ENCODE measurements around the gene DAPP1.

The DAPP1 gene

DNA sequence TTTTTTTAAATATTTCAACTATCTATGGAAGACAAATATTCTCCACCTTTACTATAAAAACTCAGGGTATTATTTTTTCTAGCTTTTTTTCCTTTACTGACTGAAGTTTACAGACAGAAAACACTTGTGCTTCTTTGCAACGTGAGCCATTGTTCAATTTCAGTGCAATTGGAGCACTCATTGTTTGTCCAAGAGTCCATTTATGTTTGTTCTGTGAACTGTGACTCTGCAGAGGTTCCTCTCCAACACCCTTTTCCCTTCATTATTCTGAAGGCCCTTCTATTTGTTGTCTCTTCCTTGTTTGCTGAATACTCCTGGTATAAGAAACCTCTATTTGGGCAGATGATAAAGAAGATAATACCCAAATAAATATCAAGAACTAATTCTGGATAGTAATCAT lies 37.4 kb downstream of the DAPP1 start:
- DNase-seq (ENCODE audit: low spot score), result no peak

GRCh38 chr4:99855678-99856077 lies 39.1 kb downstream of the DAPP1 start:
- peak; percentile 49 for DNase-seq (ENCODE audit: low spot score)

GRCh38 chr4:99856166-99856565 lies 39.5 kb downstream of the DAPP1 start:
- DNase-seq (ENCODE audit: low spot score), result no peak

GRCh38 chr4:99857307-99857706 lies 40.7 kb downstream of the DAPP1 start:
- no peak for DNase-seq (ENCODE audit: low spot score)

GRCh38 chr4:99859618-99860017 lies 43.0 kb downstream of the DAPP1 start:
- no peak for DNase-seq (ENCODE audit: low spot score)

DNA sequence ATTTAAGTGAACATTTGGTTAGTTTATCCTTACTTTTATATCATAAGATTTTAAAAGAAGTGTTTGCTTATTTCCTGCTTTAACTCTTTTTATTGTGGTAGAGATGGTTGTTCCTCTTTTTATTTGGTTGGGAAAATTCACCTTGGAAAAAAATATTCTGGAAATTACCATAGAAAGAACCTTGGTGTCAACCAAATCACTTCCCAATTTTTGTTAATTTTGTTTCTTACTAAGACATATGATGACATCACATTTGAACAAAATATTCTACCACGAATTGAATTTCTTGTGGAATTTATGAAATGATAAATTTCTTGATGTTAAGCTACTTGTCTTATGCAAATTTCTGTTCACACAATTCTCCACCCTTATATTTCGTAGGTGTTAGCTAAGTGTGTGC lies 43.9 kb downstream of the DAPP1 start:
- no peak for DNase-seq (ENCODE audit: low spot score)

DNA sequence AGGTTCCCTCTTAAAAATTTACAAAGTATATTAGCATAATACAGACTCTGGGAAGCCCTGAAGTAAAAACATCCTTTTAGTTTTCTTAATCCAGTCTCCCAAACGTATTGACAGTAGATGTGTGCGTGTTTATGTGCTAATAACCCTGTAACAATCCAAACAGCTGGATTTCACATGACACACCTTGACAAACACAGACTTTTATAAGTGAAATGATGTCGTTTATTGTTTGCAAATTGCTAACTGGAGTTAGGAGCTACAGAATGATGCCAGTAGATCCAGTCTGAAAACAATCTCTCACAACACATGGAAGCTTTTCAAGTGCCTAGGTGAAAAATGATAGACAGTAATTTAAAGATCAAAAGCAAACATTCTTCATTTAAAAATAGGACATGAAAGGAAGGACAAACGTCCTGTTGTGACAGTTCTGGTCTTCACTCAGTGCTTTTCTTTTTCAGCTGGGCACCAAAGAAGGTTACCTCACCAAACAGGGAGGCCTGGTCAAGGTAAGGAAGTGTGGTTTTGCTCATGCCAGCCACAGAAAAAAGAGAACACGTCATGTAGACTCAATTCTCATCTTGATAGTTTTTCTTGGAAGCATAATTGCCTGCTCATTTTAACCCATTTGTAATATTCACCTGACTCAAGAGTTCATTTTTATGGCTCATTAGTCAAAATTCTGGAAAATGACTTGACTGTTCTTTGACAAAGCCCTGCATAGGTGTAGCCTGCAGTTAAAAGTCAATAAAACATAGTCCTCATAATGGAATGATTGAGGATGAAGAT lies 44.7 kb downstream of the DAPP1 start:
- no peak for DNase-seq (ENCODE audit: low spot score)

DNA sequence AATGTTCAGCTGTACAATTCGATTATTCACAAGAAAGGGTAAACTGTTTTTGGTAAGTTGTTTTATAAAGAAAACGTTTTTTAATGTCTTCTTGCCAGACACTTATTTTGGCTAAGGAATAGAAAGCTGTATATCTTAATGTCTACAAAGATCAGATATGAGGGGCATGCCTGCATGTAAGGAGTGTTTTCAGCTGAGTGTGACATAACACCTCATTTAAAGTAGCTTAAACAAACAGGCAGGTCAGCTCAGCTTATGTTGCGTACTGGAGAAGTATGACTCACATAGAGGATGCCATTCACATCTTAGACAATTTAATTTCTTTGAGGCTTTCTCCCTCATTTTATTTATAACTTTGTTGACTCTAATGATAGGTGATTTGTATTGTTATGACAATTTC lies 47.2 kb downstream of the DAPP1 start:
- no peak for DNase-seq (ENCODE audit: low spot score)

- DNase-seq (ENCODE audit: low spot score), result no peak
Observed at GRCh38 chr4:99868126-99868596, 51.5 kb downstream of the DAPP1 start.

DNA sequence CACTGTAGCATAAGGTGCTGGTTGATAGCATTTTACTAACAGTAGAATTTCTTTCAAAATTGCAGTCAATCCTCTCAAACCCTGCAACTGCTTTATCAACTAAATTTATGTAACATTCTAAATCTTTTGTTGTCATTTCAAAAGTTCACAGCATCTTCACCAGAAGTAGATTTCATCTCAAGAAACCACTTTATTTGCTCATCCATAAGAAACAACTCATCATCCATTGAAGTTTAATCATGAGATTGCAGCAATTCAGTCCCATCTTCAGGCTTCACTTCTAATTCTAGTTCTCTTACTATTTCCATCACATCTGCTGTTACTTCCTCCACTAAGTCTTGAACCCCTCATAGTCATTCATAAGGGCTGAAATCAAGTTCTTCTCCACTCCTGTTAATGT lies 55.9 kb downstream of the DAPP1 start:
- DNase-seq (ENCODE audit: low spot score), result no peak

DNA sequence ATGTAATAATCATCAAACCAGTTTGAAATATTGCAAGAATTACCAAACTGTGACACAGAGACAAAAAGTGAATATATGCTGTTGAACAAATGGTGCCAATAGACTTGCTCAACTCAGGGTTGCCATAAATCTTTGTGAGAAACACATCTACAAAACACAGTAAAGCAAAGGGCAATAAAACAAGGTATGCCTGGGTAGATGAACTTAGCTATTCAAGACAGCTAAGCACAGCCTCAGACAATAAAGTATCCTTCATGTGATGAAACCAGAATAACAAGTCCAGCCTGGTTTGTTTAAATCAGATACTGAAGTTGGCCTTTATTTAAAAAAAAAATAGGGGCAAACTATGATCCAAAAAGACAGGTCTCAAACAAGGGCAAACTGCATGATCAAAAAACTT lies 58.4 kb downstream of the DAPP1 start:
- no peak for DNase-seq (ENCODE audit: low spot score)

DNA sequence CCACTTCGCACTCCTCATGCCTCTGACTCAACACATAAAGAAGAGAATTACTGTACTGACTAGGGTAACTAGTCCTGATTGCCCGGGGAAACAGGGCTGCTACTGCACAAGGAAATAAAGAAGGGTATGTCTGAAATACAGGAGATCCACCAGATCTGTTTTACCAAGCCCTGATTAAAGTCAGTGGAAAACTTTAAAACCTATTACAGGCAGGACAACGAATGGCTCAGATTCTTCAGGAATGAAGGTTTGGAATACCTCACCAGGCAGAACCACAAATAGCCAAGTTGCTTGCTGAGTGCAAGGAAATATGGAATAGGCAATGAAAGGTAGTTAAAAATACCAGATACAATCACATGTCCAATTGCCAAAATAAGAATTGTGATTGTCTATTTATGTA lies 60.3 kb downstream of the DAPP1 start:
- no peak for DNase-seq (ENCODE audit: low spot score)

GRCh38 chr4:99878604-99879003 lies 62.0 kb downstream of the DAPP1 start:
- DNase-seq (ENCODE audit: low spot score), result no peak

DNA sequence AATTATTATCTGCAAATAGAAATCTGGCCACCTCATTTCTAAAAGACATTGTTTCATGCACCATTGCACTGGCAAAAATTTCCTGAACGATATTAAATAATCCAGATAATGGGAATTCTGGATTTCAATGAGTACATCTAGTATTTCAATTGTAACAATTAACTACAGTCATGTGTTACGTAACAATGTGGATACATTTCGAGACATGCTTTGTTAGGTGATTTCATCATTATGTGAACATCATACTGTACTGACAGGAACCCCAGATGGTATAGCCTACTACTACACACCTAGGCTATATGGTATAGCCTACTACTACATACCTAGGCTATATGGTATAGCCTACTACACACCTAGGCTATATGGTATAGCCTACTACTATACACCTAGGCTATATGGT lies 62.8 kb downstream of the DAPP1 start:
- no peak for DNase-seq (ENCODE audit: low spot score)

DNA sequence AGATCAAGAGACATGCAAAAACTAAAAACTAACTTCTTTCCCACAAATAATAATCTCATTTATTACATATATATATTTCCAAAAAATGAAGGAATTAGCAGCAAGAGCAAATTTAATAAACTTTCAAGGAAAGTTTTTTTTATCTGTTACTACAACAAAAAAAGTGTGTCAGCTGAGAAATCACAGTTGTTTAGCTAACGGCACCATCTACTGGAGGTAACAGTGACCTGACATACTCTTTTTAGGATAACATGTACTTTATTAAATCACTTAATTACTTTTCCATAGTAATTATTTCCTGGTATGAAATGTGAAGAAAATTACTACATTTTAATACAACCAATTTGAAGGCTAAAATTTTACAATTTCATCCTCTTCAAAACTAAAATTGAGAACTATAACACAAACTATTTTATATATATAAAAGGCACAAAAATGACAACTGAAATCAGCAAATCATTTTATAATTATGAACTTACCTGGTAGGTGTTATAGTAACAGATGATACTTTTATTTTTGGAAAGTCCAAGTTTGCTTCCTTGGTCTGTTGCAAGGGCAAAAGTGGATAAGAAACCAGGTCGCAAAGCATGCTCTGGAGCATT lies 68.5 kb downstream of the DAPP1 start:
- peak; percentile 24 for DNase-seq (ENCODE audit: low spot score)

- no peak for DNase-seq (ENCODE audit: low spot score)
Observed at GRCh38 chr4:99885687-99886086, 69.1 kb downstream of the DAPP1 start.

GRCh38 chr4:99886146-99886545 lies 69.5 kb downstream of the DAPP1 start:
- no peak for DNase-seq (ENCODE audit: low spot score)

DNA sequence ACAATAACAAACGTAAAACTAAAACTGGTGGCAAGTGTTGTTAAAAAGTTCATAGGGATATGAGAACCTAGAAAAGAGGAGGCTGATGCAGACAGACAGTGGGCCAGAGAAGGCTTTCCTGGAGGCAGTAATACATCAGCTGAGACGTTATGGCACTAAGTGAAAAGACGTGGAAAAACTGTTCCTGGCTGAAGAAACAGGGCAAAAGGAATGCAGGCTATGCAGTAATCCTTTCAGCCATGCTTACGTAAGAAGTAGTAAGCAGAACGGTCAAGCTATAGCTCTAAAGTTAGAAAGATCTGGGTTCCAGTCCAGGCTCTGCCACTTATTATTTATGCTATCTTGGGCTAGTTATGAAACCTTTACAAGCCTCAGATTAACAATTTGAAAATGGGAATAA lies 71.2 kb downstream of the DAPP1 start:
- no peak for DNase-seq (ENCODE audit: low spot score)

DNA sequence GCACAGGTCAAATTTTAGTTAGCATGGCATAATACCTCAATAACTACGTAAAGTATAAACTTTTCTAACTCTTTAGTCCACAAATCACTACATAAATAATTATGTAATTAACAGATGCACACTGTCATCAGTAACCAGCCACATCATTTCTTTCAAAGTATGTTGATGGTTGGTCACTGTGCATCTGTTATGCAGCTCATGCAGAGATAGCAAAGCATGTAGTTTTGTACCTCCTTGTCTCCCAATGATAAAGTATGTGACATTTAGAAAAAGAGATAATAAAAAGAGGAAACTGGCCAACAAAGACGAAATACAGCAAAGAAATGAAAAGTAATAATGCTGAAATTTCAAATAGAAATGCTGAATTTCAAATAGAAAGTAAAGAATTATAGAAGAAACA lies 74.7 kb downstream of the DAPP1 start:
- no peak for DNase-seq (ENCODE audit: low spot score)

DNA sequence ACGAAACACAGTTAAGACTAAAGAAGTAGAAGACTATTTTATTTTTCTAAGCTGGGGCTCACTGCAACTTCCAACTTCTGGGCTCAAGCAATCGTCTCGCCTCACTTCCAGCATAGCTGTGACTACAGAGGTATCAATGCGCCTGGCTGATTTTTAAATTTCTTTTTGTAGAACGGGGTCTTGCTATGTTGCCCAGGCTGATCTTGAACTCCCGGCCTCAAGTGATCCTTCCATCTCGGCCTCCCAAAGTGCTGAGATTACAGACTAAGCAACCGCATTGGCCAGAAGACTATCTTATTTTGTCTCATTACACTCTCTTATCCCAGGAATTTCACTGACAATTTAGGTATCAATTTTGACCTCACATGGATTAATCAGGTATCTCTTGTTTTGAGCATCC lies 76.4 kb downstream of the DAPP1 start:
- DNase-seq (ENCODE audit: low spot score), result no peak

GRCh38 chr4:99893839-99894160 lies 77.2 kb downstream of the DAPP1 start:
- no peak for DNase-seq (ENCODE audit: low spot score)

DNA sequence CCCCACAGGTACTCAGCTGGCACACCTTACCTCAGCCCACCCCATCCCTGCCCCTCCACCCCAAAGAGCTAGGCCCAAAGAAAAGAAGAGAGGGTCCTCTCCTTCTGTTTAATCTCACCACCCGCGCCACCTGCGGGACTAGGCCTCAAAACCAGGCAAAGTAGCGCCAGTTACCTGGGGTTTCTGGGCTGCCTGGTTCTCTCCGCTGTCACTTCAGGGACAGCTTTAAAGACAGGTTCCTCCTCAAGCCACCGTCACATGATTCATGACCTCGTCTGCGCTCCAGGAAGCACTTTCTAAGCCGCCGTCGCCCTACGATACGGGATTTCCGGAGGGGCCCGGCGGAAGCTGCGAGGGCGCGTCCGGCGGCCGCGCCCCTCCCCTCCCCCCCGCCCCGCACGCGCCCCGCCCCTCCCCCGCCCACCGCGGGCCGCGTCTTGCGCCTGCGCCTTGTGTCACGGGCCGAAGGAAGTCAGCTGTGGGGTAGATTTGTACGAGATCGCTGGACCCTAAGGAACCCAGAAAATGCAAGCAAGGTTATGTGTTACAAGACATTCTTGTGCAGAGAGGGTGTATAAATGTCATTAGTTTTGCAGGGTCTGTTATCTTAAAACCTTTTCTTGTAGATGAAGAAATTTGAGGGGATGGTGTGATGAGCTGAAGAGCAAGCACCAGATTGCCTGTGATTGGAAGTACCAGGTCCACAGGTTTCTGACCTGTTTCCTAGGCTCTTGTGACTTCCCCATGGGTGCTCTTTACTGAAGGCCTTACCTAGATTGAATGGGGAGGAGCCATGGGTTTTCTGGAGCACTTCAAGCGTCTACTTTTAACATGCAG lies 77.8 kb downstream of the DAPP1 start, which contains the start of gene LAMTOR3:
Gene LAMTOR3, minus strand, starts transcription at position 267 of the 837 bp plus-strand sequence. CDS start 464 bp downstream, outside the sequence.
- peak; percentile 93 for DNase-seq (ENCODE audit: low spot score)

GRCh38 chr4:99894998-99895397 lies 78.4 kb downstream of the DAPP1 start:
- DNase-seq (ENCODE audit: low spot score), result no peak
